Breast epithelium (tissue), 4 donors: ENCODE data around the gene EEF1A2. TPM values are rescaled to one million over a fixed set of nuclear protein-coding genes. Genes with fewer than 3 reads are reported as not detected.
"Not testable (repeated sequence)": the region's sequence is repeated elsewhere in the genome, so short reads cannot be mapped to it uniquely, and the experiment has no call there.

Source experiments
- DNase-seq, 2 donors: peaks; one replicate each; pipeline ENCODE4 v3.0.0-alpha.2; 2019; ENCODE audit warnings: low spot score in 2 of 2
- H3K27ac ChIP-seq, 2 donors: fragments of 200-600 bp; sonication (generic) in 1 of 2; one replicate each; pipeline ENCODE4 v1.5.1; 2016 to 2019; ENCODE audit warnings: mild to moderate bottlenecking in 1 of 2
- H3K27me3 ChIP-seq, 2 donors: fragments of 200-600 bp; sonication (generic) in 1 of 2; one replicate each; pipeline versions ENCODE4 v1.5.1 to v1.6.0; 2017 to 2019; ENCODE audit warnings: control low read depth in 1 of 2, mild to moderate bottlenecking in 1 of 2
- H3K36me3 ChIP-seq: fragments of 200-600 bp; one replicate; pipeline ENCODE4 v1.5.1; 2019
- H3K4me1 ChIP-seq, 2 donors: fragments of 200-600 bp; sonication (generic); one replicate each; pipeline ENCODE4 v1.5.1; 2016 to 2019; ENCODE audit warnings: control low read depth in 1 of 2
- H3K4me3 ChIP-seq, 3 donors: fragments of 200-600 bp; sonication (generic); 1 replicate in 2 of 3; 2 replicates in 1 of 3; pipeline ENCODE4 v1.5.1; 2016 to 2019; ENCODE audit warnings: mild to moderate bottlenecking in 3 of 3, moderate library complexity in 2 of 3
- H3K9me3 ChIP-seq, 2 donors: fragments of 200-600 bp; sonication (generic) in 1 of 2; one replicate each; pipeline ENCODE4 v1.5.1; 2016 to 2019; ENCODE audit warnings: control low read depth in 1 of 2
- POLR2A ChIP-seq: fragments of 450-650 bp; IDR thresholded peaks from one replicate; pipeline ENCODE4 v1.6.1; 2016; ENCODE audit warnings: antibody characterized with exemption, mild to moderate bottlenecking, moderate library complexity
- POLR2AphosphoS5 ChIP-seq, 3 donors: sonication (generic); formaldehyde crosslinking; IDR thresholded peaks; one replicate each; pipeline ENCODE4 v1.6.1; 2017; ENCODE audit warnings: antibody characterized with exemption in 3 of 3
- intact Hi-C: fragments of 100-400 bp; cut with DNase I; formaldehyde crosslinking; loops from one replicate; pipeline ENCODE4 v1.15.1; 2023; ENCODE audit warnings: low total_unique reads
- total RNA-seq, 3 donors: library from RNA; depleted of rRNA; stranded (reverse); fragments of >200 nt; gene quantifications; one replicate each; pipeline ENCODE4 v1.1.0, GENCODE V29; 2016
- TF ChIP-seq, protein P1 (sequence below), 3 donors: fragments of 450-650 bp; IDR thresholded peaks; one replicate each; pipeline ENCODE4 v1.5.1; 2016 to 2017; ENCODE audit warnings: antibody characterized with exemption in 3 of 3, mild to moderate bottlenecking in 3 of 3, moderate library complexity in 3 of 3

EEF1A2 gene
- total RNA-seq, 3 donors from 2014 or later, result 0.48 to 20.6 (median 4.8) TPM

DNA sequence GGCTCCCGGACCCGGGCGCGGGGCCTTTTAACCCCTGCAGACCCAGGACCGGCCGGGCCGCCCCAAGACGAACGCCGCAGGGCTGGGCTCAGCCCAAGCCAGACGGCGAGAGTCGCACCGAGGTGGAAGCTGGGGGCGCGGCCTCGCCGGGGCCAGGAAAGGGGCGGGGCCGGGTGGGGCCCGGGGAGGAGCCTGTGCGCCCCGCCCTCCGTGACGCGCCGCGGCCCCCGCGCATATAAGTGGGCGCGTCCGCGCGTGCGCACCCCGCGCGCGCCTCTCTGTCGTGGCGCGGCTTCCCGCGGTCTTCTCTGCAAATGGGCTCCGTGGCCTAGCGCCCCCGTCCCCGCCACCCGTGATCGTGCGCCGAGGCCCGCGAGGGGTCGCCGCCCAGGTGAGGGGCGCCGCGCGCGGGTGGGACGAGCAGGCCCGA, 21.6 kb upstream of the EEF1A2 start, which contains the start of gene PPDPF:
TSS of gene PPDPF (plus strand) at position 262 of the 430 bp plus-strand sequence. CDS start 544 bp downstream, outside the sequence.
- peak; percentile 78 to 85 for DNase-seq
- Histone ChIP-seq H3K4me1 (peaks cover 0 to 15% of the 10 kb centered on the region in 2 donors), H3K9me3 (peaks cover 0 to 9% of the 10 kb centered on the region in 2 donors), H3K27ac (peak within 1 kb of the TSS; percentile 99), H3K36me3 (no peaks in the 10 kb centered on the region), H3K27me3 (no peaks in the 10 kb centered on the region), H3K4me3 (peak within 1 kb of the TSS; percentile 85 to 95 (median 90))
- TF ChIP-seq POLR2AphosphoS5 (IDR thresholded peaks at IDR 0.05) (peak; percentile 95 to 98 (median 95)), POLR2A (peak; percentile 41)
- TF ChIP-seq, protein P1, sequence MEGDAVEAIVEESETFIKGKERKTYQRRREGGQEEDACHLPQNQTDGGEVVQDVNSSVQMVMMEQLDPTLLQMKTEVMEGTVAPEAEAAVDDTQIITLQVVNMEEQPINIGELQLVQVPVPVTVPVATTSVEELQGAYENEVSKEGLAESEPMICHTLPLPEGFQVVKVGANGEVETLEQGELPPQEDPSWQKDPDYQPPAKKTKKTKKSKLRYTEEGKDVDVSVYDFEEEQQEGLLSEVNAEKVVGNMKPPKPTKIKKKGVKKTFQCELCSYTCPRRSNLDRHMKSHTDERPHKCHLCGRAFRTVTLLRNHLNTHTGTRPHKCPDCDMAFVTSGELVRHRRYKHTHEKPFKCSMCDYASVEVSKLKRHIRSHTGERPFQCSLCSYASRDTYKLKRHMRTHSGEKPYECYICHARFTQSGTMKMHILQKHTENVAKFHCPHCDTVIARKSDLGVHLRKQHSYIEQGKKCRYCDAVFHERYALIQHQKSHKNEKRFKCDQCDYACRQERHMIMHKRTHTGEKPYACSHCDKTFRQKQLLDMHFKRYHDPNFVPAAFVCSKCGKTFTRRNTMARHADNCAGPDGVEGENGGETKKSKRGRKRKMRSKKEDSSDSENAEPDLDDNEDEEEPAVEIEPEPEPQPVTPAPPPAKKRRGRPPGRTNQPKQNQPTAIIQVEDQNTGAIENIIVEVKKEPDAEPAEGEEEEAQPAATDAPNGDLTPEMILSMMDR (IDR thresholded peaks at IDR 0.05), result no peak
- intact Hi-C loops, result no loop called here

DNA sequence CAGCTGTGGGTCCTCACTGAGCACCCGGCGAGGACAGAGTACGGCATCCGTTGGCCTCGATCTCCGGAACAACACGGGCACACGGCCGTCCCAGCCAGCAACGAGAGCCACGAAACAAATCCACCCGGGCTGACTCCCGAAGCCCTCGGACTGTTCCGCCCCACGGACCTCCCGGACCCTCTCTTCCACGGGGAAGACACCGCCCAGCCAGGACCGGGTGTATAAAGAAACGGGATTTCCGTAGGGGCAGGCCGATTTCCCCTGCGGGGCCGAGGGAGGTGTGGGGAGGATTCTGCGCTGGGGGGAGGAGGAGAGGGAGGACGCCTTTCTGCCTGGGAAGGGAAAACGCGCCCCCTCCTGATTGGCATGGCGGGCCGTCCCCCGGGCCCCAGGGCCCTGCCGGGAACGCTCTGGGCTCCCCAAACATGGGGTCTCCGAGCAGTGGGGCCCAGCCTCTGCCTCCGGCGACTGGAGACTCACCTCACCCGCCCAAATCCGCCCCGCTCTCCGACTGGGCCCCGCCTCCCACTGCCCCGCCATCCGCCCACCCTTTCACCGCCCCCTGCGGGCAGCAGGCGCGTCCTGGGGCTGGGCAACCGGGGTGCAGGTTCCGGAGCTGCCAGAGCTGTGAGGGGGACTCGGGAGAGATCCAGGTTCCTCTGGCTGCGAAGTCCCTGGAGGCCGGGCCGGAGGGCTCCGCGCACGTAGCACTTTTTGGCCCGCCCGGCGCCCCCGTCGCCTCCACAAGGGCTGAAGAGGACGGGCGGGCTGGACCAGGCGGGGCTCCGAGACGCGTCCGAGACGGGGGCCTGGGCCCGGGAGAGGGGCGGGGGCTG, 21.0 kb upstream of the EEF1A2 start:
- no peak for TF ChIP-seq POLR2A

DNA sequence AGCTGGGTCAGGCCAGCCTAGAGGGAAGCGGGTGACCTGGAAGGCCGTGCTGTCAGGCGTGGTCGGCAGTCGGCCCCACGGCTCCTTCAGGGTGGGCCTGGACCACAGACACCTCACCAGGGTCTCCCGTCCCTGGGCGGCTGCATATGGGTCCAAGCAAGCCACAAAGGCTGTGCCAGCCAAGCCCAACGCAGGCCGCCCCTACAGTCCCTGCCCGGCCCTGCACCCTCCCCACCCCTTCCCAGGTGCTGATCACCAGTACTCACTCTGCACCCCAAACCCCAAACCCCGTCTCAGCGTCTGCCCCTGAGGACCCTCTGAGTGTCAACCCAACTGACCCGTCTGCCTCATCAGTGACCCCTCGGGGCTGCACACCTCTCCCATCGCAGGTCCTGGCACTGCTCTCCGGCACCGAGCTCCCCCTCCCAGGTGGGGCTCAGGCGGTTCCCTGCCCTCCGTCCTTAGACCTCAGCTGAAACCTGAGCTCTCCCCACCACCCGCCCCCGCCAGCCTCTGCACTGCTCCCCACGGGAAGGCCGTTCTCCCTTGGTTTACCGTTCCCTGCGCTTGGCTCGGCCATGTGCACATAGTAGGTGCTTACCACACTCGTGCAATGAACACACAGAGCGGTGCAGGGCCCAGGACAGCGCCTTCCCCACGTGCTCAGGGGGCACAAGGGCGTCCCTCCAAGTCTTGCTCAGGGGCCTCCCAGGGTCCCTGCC, 20.2 kb upstream of the EEF1A2 start:
- DNase-seq, result no peak
- intact Hi-C loops, result no loop called here
- Histone ChIP-seq H3K36me3 (no peaks in the 10 kb centered on the region), H3K4me3 (peak overlapping the region; percentile 85 to 95 (median 90)), H3K27ac (no peak overlapping the region), H3K9me3 (peaks cover 0 to 9% of the 10 kb centered on the region in 2 donors), H3K4me1 (peaks cover 0 to 15% of the 10 kb centered on the region in 2 donors), H3K27me3 (no peaks in the 10 kb centered on the region)
- TF ChIP-seq POLR2AphosphoS5 (IDR thresholded peaks at IDR 0.05) (no peak), POLR2A (no peak)
- TF ChIP-seq, protein P1 (IDR thresholded peaks at IDR 0.05), result no peak

More for the DNA sequence above, 21.0 kb upstream of the EEF1A2 start:
- peak overlapping the region; percentile 99 for H3K27ac ChIP-seq
- H3K4me1 ChIP-seq, result peaks cover 0 to 15% of the 10 kb centered on the region in 2 donors
- peak in 1 of 2 donors; percentile 50 for DNase-seq
- no peaks in the 10 kb centered on the region for H3K36me3 ChIP-seq
- H3K9me3 ChIP-seq, result peaks cover 0 to 9% of the 10 kb centered on the region in 2 donors
- peak overlapping the region; percentile 85 to 95 (median 90) for H3K4me3 ChIP-seq
- no peaks in the 10 kb centered on the region for H3K27me3 ChIP-seq
- intact Hi-C loops, result no loop called here

DNA sequence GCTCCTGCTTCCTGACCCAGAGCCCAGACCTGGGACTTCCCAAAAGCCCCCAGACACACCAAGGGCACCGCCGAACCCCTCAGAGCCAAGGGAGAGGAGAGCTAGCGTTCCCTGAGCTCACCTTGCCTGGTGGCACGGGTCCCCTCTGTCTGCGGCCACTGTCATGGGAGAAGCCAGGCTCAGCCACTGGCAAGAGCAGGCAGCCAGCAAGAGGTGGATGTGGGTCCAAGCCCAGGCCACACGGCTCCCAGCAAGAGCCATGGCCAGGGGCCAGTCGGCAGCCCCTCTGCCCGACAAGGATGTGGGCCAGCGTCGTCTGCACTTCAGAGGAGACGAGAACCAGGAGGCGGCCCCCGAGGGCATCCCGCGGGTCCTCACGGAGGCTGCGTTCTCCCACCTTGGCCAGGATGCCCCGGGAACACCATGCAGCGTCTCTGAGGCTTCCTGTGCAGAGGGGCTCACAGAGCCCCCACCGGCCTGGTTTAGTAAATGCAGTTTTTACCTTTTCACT, 19.5 kb upstream of the EEF1A2 start:
- Histone ChIP-seq H3K9me3 (peaks cover 0 to 2% of the 10 kb centered on the region in 2 donors), H3K4me1 (peaks cover 0 to 15% of the 10 kb centered on the region in 2 donors), H3K27me3 (no peaks in the 10 kb centered on the region), H3K36me3 (no peaks in the 10 kb centered on the region), H3K27ac (no peak overlapping the region), H3K4me3 (no peak overlapping the region)
- no peak for DNase-seq
- intact Hi-C loops, result no loop called here
- TF ChIP-seq POLR2AphosphoS5 (IDR thresholded peaks at IDR 0.05) (no peak), POLR2A (no peak)
- TF ChIP-seq, protein P1 (IDR thresholded peaks at IDR 0.05), result no peak

DNA sequence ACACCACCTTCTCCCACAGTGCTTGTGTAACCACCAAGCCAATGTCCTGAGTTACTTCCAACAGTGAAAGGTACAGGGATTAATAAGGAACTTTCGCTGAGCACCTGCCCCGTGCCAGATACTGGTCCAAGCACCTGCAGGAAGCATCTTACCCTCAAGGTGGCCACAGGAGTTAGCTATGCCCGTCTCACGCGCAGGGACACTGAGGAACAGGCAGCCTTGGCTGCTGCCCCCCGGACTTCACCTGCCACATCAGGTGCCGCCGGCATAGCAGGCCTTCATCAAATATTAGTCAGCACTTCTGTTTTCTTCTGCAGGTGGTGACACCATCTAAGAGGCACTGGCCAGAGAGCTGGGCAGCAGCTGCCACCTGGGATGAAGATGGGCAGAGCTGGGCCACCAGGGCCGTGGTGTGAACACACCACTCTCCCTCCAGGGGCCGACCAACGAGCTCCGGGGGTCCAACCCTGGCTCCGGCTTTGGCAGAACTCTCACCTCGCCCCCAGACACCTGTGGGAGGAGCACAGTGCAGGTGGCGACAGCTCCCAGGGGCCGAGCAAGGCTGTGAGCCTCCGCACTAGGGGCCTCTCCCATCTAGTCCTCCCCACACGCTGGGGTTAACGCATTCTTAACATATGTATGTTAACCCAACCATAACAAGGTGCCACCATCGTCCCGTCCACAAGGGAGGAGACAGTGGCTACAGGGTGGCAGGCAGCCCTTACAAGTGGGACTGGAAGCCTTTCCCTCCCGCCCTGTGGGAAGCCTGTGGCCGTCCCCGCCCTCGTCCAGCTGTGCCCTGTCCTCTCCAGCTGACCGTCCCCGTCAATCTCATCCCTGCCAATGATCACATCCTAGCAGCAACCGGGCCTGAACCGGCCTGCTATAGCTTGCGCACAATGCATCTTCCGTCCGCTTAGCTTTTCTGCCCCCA, 18.8 kb upstream of the EEF1A2 start:
- H3K4me3 ChIP-seq, result no peak overlapping the region
- DNase-seq, result no peak
- H3K9me3 ChIP-seq, result no peaks in the 10 kb centered on the region
- no peak overlapping the region for H3K27ac ChIP-seq
- H3K4me1 ChIP-seq, result peaks cover 0 to 11% of the 10 kb centered on the region in 2 donors
- no peaks in the 10 kb centered on the region for H3K27me3 ChIP-seq
- no peak for TF ChIP-seq POLR2A
- TF ChIP-seq, protein P1 (IDR thresholded peaks at IDR 0.05), result no peak
- intact Hi-C loops, result no loop called here
- no peaks in the 10 kb centered on the region for H3K36me3 ChIP-seq

DNA sequence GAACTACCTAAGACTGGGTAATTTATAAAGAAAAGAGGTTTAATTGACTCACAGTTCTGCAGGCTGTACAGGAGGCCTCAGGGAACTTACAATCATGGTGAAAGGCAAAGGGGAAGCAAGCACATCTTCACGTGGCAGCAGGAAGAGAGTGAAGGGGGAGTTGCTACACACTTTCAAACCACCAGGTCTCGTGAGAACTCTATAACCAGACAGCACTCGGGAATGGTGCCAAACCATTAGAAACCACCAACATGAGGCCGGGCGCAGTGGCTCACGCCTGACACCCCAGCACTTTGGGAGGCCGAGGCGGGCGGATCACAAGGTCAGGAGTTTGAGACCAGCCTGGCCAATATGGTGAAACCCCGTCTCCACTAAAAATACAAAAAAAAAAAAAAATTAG, 15.6 kb upstream of the EEF1A2 start:
- H3K4me3 ChIP-seq, intact Hi-C loops, H3K36me3 ChIP-seq, H3K4me1 ChIP-seq, H3K27me3 ChIP-seq, H3K27ac ChIP-seq, H3K9me3 ChIP-seq, DNase-seq: not testable (repeated sequence)
